K562 (cell line): Measurements from ENCODE around the gene KCNJ15. TPM values are rescaled to one million over a fixed set of nuclear protein-coding genes. Genes with fewer than 3 reads are reported as not detected.

Experiments used
- ATAC-seq: fragments of 200-7000 bp; cut with Tn5 transposase; 3 replicates; pipeline ENCODE4 v1.9.1; 2020; ENCODE audit warnings: moderate library complexity
- BruUV-seq: library from RNA; stranded (reverse); fragments of 400-500 nt; replicated peaks from 2 replicates; lab custom pipeline; 2021; lab: Mats Ljungman, UMichigan
- CTCF ChIA-PET: fragments of 300-600 bp; formaldehyde crosslinking; extraction: SDS; loops from one replicate; lab custom pipeline; 2021; ENCODE audit warnings: low intra/inter-chr PET ratio; lab: Yijun Ruan, JAX
- POLR2A ChIA-PET: fragments of 300-600, 350-650 bp; sonication (Branson Sonifier 250); formaldehyde crosslinking; extraction: SDS; loops from one replicate; lab custom pipeline; 2021; ENCODE audit warnings: antibody characterized with exemption, inconsistent platforms; lab: Yijun Ruan, JAX
- DNase-seq, 4 experiments: peaks; one replicate each; pipeline versions ENCODE4 v3.0.0 to v3.0.0-alpha.2; 2011 to 2018; ENCODE audit warnings: low spot score in 3 of 4, mixed read lengths in 3 of 4; ENCODE audit errors: extremely low read depth in 1 of 4
- FAIRE-seq: peaks from 2 replicates; lab custom pipeline; 2011; peaks lifted over from hg19 to GRCh38; lab: Jason Lieb, UNC
- H2AFZ ChIP-seq: 2 replicates; pipeline ENCODE4 v1.6.0; 2011; ENCODE audit warnings: low read depth, low read length, control low read depth, inconsistent platforms
- H3K27ac ChIP-seq: fragments of 200-600 bp; 3 replicates; pipeline ENCODE4 v1.8.0; 2011; ENCODE audit warnings: low read depth, mild to moderate bottlenecking, control low read depth, inconsistent platforms, low read length, moderate library complexity, mixed read lengths; ENCODE audit errors: extremely low read depth
- H3K27me3 ChIP-seq, 2 experiments: fragments of 300-600 bp in 1 of 2; 2 replicates in 1 of 2; 3 replicates in 1 of 2; pipeline versions ENCODE4 v1.6.0 to v1.8.0; 2011; ENCODE audit warnings: inconsistent platforms in 2 of 2, low read length in 2 of 2, mild to moderate bottlenecking in 1 of 2, mixed read lengths in 1 of 2, moderate library complexity in 1 of 2; ENCODE audit not compliant: control insufficient read depth in 2 of 2, insufficient read depth in 2 of 2
- H3K36me3 ChIP-seq: fragments of 300-600 bp; 3 replicates; pipeline ENCODE4 v1.8.0; 2011; ENCODE audit warnings: mild to moderate bottlenecking, low read length, inconsistent platforms; ENCODE audit not compliant: control insufficient read depth, insufficient read depth
- H3K4me1 ChIP-seq, 2 experiments: fragments of 200-600 bp in 1 of 2; replicated peaks in 1 of 2; 2 replicates in 1 of 2; 3 replicates in 1 of 2; pipeline versions ENCODE4 v1.5.1 to v1.8.0; 2011; ENCODE audit warnings: inconsistent platforms in 2 of 2, low read length in 2 of 2, mild to moderate bottlenecking in 1 of 2, mixed read lengths in 1 of 2, moderate library complexity in 1 of 2; ENCODE audit not compliant: control insufficient read depth in 2 of 2, insufficient read depth in 2 of 2
- H3K4me2 ChIP-seq: 2 replicates; pipeline ENCODE4 v1.6.1; 2011; ENCODE audit warnings: low read length, control low read depth, inconsistent platforms, mixed read lengths; ENCODE audit not compliant: insufficient read depth
- H3K4me3 ChIP-seq: fragments of 200-600 bp; sonication (generic), shearing (Covaris generic); 2 replicates; pipeline ENCODE4 v1.5.1; 2016; ENCODE audit warnings: control low read depth, inconsistent platforms
- H3K79me2 ChIP-seq: fragments of 200-600 bp; 3 replicates; pipeline ENCODE4 v1.8.0; 2011; ENCODE audit warnings: low read length, inconsistent platforms; ENCODE audit not compliant: control insufficient read depth, insufficient read depth
- H3K9ac ChIP-seq, 2 experiments: 2 replicates each; pipeline versions ENCODE4 v1.6.0 to v1.6.1; 2011; ENCODE audit warnings: low read depth in 2 of 2, low read length in 2 of 2, control low read depth in 1 of 2, inconsistent platforms in 1 of 2, mild to moderate bottlenecking in 1 of 2, mixed read lengths in 1 of 2; ENCODE audit not compliant: insufficient read depth in 1 of 2
- H3K9me1 ChIP-seq: one replicate; pipeline ENCODE4 v1.6.0; 2011; ENCODE audit warnings: inconsistent platforms, mild to moderate bottlenecking, low read length, moderate library complexity; ENCODE audit not compliant: control insufficient read depth, insufficient read depth
- H3K9me3 ChIP-seq: replicated peaks from 2 replicates; pipeline ENCODE4 v1.5.1; 2011; ENCODE audit warnings: low read depth, low read length, inconsistent platforms; ENCODE audit not compliant: control insufficient read depth, insufficient read depth
- H4K20me1 ChIP-seq: replicated peaks from 2 replicates; pipeline ENCODE4 v1.6.1; 2011; ENCODE audit warnings: low read length, inconsistent platforms, mixed read lengths; ENCODE audit not compliant: control insufficient read depth, insufficient read depth
- E2F8 ChIP-seq: fragments of 450-650 bp; IDR thresholded peaks from 2 replicates; pipeline ENCODE4 v1.7.1; 2018; ENCODE audit warnings: mild to moderate bottlenecking, low read depth; ENCODE audit not compliant: partially characterized antibody
- ETV6 ChIP-seq, 3 experiments: fragments of 150-350 bp in 1 of 3; sonication (generic) in 1 of 3; formaldehyde crosslinking in 1 of 3; IDR thresholded peaks; 2 replicates each; pipeline versions ENCODE4 v1.6.1 to v1.8.0; 2014 to 2022; ENCODE audit warnings: borderline replicate concordance in 2 of 3, low read depth in 2 of 3, antibody characterized with exemption in 1 of 3, low read length in 1 of 3, mild to moderate bottlenecking in 1 of 3, missing genetic modification reagents in 1 of 3
- EWSR1 ChIP-seq: fragments of 450-650 bp; IDR thresholded peaks from 2 replicates; pipeline ENCODE4 v1.6.1; 2018; ENCODE audit warnings: borderline replicate concordance, mild to moderate bottlenecking, low read depth, moderate library complexity; ENCODE audit not compliant: partially characterized antibody
- MEF2A ChIP-seq: IDR thresholded peaks from 2 replicates; pipeline ENCODE4 v1.6.1; 2011; ENCODE audit warnings: low read depth, mild to moderate bottlenecking, low read length, moderate library complexity; ENCODE audit not compliant: control insufficient read depth
- RHOXF2B ChIP-seq: fragments of 250-450 bp; sonication (Bioruptor Pico); conservative IDR thresholded peaks from 2 replicates; pipeline ENCODE4 v1.5.1; 2021
- SMAD2 ChIP-seq: fragments of 150-350 bp; IDR thresholded peaks from 2 replicates; pipeline ENCODE4 v1.6.1; 2014; ENCODE audit warnings: low read depth, mild to moderate bottlenecking, low read length
- ZKSCAN1 ChIP-seq: fragments of 150-350 bp; IDR thresholded peaks from 2 replicates; pipeline ENCODE4 v1.6.1; 2016; ENCODE audit warnings: low read depth, low read length
- ZNF143 ChIP-seq: sonication (generic); formaldehyde crosslinking; IDR thresholded peaks from 2 replicates; pipeline ENCODE4 v1.9.0; 2022; ENCODE audit warnings: mild to moderate bottlenecking, missing genetic modification reagents
- WGBS: fragments of 100-300 bp; shearing (Covaris generic); methylation state at CpG from one replicate; pipeline ENCODE4 v1.1.6; 2016; ENCODE audit warnings: low coverage, mixed read lengths; ENCODE audit not compliant: insufficient coverage; ENCODE audit errors: missing lambda C conversion rate; 5-methylcytosine and 5-hydroxymethylcytosine counted together
- in situ Hi-C: fragments of 300-500 bp; cut with MboI; formaldehyde crosslinking; loops from 4 replicates; pipeline ENCODE4 v1.15.0; 2018; ENCODE audit warnings: inconsistent platforms, mixed read lengths
- intact Hi-C: fragments of 100-400 bp; cut with micrococcal nuclease; formaldehyde crosslinking; loops from 2 replicates; pipeline ENCODE4 v1.14.2; 2022
- polyA plus RNA-seq, 8 experiments: library from polyadenylated mRNA; depleted of rRNA in 4 of 8; stranded (reverse) in 5 of 8; unstranded in 3 of 8; fragments of >200 nt; fragmentation: Nextera tagmentation in 2 of 8; fragmentation: Illumina TruSeq in 1 of 8; extraction: Ambion mirVana in 2 of 8; extraction: Trizol in 1 of 8; gene quantifications; 2 replicates each; pipeline versions ENCODE4 v1.2.1 to v1.2.3, GENCODE V29; 2011 to 2014; ENCODE audit warnings: inconsistent platforms in 1 of 8, missing spikeins in 1 of 8
- total RNA-seq, 7 experiments: library from RNA; depleted of rRNA in 6 of 7; stranded (reverse); fragments of >200 nt in 6 of 7; fragmentation: Illumina TruSeq in 2 of 7; extraction: Trizol in 2 of 7; gene quantifications; 2 replicates each; pipeline versions ENCODE4 v1.2.1 to v1.2.3, GENCODE V29; 2011 to 2021; ENCODE audit warnings: low replicate concordance in 1 of 7
- TF ChIP-seq, protein P1 (sequence below): sonication (generic); formaldehyde crosslinking; IDR thresholded peaks from 2 replicates; pipeline ENCODE4 v1.8.1; 2023; ENCODE audit warnings: mild to moderate bottlenecking, missing genetic modification reagents

Gene KCNJ15
- total and polyA plus RNA-seq, 9 of the 15 experiments (the other 6 are each of a cell fraction or from before 2014, with no cell fraction given): 0.20 to 3.0 (median 0.72) TPM; not detected in 1

- CTCF ChIA-PET: no interaction called here
These were observed 67.1 kb downstream of the KCNJ15 start for GRCh38 chr21:38323721-38324531.

DNA sequence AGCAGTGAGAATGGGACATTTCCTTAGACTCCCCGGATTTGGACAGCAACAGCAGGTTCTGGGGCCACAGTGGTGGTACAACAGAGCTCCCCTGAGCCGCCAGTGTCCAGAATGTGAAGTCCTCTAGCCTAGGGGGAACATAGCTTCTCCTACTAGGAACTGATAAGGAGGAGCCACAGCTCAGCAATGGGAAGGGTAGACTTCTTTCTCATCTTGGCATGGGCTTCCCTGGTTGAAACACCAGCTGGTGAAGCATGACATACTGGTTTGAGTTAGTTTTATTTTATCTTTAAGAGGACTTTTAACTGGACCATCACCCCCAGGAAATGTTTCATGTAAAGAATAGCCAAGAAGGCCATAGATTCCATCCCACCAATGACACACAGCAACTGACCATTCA is 68.4 kb downstream of the KCNJ15 start:
- ATAC-seq (no peak), FAIRE-seq (no peak), DNase-seq (no peak)
- H3K9me1 ChIP-seq: no peaks in the 10 kb centered on the region
- intact Hi-C loops: no loop called here
- no peaks in the 10 kb centered on the region; a peak in 1 of 5 replicates for H3K4me1 ChIP-seq
- H3K9ac ChIP-seq: no peak overlapping the region
- no peak overlapping the region for H3K4me2 ChIP-seq
- H4K20me1 ChIP-seq: no peaks in the 10 kb centered on the region; the same call in 1 of the 2 replicates
- H3K27ac ChIP-seq: no peak overlapping the region
- no peaks in the 10 kb centered on the region for H3K36me3 ChIP-seq
- H3K27me3 ChIP-seq: peaks cover 0 to 2% of the 10 kb centered on the region in 2 experiments; a peak in 3 of 5 replicates
- no peak overlapping the region for H2AFZ ChIP-seq
- no TSS peak for BruUV-seq
- ChIA-PET CTCF (no interaction called here), POLR2A (no interaction called here)
- H3K79me2 ChIP-seq: no peaks in the 10 kb centered on the region
- H3K4me3 ChIP-seq: no peak overlapping the region
- in situ Hi-C loops: no loop called here
- H3K9me3 ChIP-seq: no peaks in the 10 kb centered on the region
- 0% methylated on average over 2 of the region's 2 CpGs for WGBS
- TF ChIP-seq E2F8 (no peak), RHOXF2B (CRISPR knock-in tag) (no peak), MEF2A (no peak), ZNF143 (CRISPR knock-in tag) (no peak), EWSR1 (no peak), ETV6 (IDR thresholded peaks at IDR 0.05; ENCODE audit: borderline replicate concordance in 1 of 2, low read depth in 2 of 2, low read length in 1 of 2) (no peak), ETV6 (CRISPR knock-in tag; IDR thresholded peaks at IDR 0.05; ENCODE audit: borderline replicate concordance) (no peak)
- TF ChIP-seq, protein P1, sequence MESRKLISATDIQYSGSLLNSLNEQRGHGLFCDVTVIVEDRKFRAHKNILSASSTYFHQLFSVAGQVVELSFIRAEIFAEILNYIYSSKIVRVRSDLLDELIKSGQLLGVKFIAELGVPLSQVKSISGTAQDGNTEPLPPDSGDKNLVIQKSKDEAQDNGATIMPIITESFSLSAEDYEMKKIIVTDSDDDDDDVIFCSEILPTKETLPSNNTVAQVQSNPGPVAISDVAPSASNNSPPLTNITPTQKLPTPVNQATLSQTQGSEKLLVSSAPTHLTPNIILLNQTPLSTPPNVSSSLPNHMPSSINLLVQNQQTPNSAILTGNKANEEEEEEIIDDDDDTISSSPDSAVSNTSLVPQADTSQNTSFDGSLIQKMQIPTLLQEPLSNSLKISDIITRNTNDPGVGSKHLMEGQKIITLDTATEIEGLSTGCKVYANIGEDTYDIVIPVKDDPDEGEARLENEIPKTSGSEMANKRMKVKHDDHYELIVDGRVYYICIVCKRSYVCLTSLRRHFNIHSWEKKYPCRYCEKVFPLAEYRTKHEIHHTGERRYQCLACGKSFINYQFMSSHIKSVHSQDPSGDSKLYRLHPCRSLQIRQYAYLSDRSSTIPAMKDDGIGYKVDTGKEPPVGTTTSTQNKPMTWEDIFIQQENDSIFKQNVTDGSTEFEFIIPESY (CRISPR knock-in tag): no peak

More at GRCh38 chr21:38323721-38324531, 67.1 kb downstream of the KCNJ15 start:
- Histone ChIP-seq H3K4me2 (no peak overlapping the region), H2AFZ (no peak overlapping the region), H3K27ac (no peak overlapping the region), H3K4me1 (no peaks in the 10 kb centered on the region; a peak in 1 of 5 replicates), H3K9me1 (no peaks in the 10 kb centered on the region), H3K9me3 (no peaks in the 10 kb centered on the region), H3K36me3 (no peaks in the 10 kb centered on the region), H3K4me3 (no peak overlapping the region), H3K79me2 (no peaks in the 10 kb centered on the region), H4K20me1 (no peaks in the 10 kb centered on the region; the same call in 1 of the 2 replicates), H3K27me3 (peaks cover 0 to 2% of the 10 kb centered on the region in 2 experiments; a peak in 3 of 5 replicates), H3K9ac (no peak overlapping the region)
- FAIRE-seq: no peak
- TF ChIP-seq SMAD2 (no peak), ZKSCAN1 (no peak)
- no peak for ATAC-seq
- no TSS peak for BruUV-seq
- POLR2A ChIA-PET: interaction anchor here (0.6 to 0.7 kb wide), 2 partner anchors 584 to 643 kb away, joined by 3 read pairs; no protein-coding TSS in a partner anchor
- in situ Hi-C loops (no loop called here), intact Hi-C loops (no loop called here)
- no peak for DNase-seq
- WGBS: 0% methylated on average over 5 of the region's 5 CpGs
